HEK293T (cell line): ENCODE measurements around the gene RAPGEF5.

Experiments
- ARNT ChIP-seq: fragments of 450-650 bp; IDR thresholded peaks from 2 replicates; pipeline ENCODE4 v1.6.1; 2017; ENCODE audit warnings: mild to moderate bottlenecking
- BHLHE40 ChIP-seq: fragments of 450-650 bp; IDR thresholded peaks from 2 replicates; pipeline ENCODE4 v1.6.1; 2016; ENCODE audit warnings: mild to moderate bottlenecking, moderate library complexity, borderline replicate concordance
- ELF4 ChIP-seq: fragments of 450-650 bp; IDR thresholded peaks from 2 replicates; pipeline ENCODE4 v1.6.1; 2017; ENCODE audit warnings: antibody characterized with exemption
- FOXA1 ChIP-seq: fragments of 450-650 bp; IDR thresholded peaks from 2 replicates; pipeline ENCODE4 v1.6.1; 2016; ENCODE audit warnings: mild to moderate bottlenecking
- FOXK2 ChIP-seq: fragments of 450-650 bp; IDR thresholded peaks from 2 replicates; pipeline ENCODE4 v1.6.1; 2016; ENCODE audit warnings: mild to moderate bottlenecking
- FOXM1 ChIP-seq: fragments of 450-650 bp; IDR thresholded peaks from 2 replicates; pipeline ENCODE4 v1.6.1; 2017; ENCODE audit warnings: mild to moderate bottlenecking, borderline replicate concordance
- L3MBTL2 ChIP-seq: fragments of 450-650 bp; conservative IDR thresholded peaks from 2 replicates; pipeline ENCODE4 v1.6.1; 2016; ENCODE audit warnings: mild to moderate bottlenecking
- LEF1 ChIP-seq: fragments of 450-650 bp; IDR thresholded peaks from 2 replicates; pipeline ENCODE4 v1.6.1; 2017; ENCODE audit warnings: mild to moderate bottlenecking, borderline replicate concordance
- NFRKB ChIP-seq: fragments of 450-650 bp; IDR thresholded peaks from 2 replicates; pipeline ENCODE4 v1.6.1; 2016; ENCODE audit warnings: mild to moderate bottlenecking, moderate library complexity
- PKNOX1 ChIP-seq: fragments of 450-650 bp; IDR thresholded peaks from 2 replicates; pipeline ENCODE4 v1.6.1; 2016
- SP1 ChIP-seq: fragments of 450-650 bp; IDR thresholded peaks from 2 replicates; pipeline ENCODE4 v1.6.1; 2017
- SUZ12 ChIP-seq: fragments of 450-650 bp; IDR thresholded peaks from 2 replicates; pipeline ENCODE4 v1.6.1; 2016; ENCODE audit warnings: mild to moderate bottlenecking
- TARDBP ChIP-seq: fragments of 450-650 bp; IDR thresholded peaks from 2 replicates; pipeline ENCODE4 v1.6.1; 2016
- ZNF384 ChIP-seq: fragments of 450-650 bp; IDR thresholded peaks from 2 replicates; pipeline ENCODE4 v1.6.1; 2016

DNA sequence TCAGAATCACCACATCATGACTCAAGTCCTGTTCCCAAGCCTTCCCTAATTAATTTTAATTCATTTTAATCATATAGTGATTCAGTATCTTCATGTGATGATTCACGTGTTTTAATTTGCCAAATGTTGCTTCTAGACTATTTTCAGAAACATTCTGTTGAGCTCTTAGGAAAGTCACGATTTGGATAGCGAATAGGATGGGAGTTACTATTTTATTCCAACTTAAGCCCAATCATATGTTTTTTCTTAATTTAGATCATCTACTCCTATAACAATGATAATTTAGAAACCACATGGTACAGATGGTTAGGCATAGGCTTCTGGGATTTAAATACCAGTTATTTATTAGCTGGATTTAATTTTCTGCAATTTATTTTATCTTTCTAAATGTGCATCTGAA lies 49.1 kb downstream of the RAPGEF5 start:
- TF ChIP-seq ARNT (no peak), L3MBTL2 (no peak), ZNF384 (no peak), SUZ12 (no peak), SP1 (no peak), LEF1 (no peak), FOXM1 (no peak), BHLHE40 (no peak), FOXA1 (no peak), TARDBP (no peak), PKNOX1 (no peak), NFRKB (no peak), ELF4 (no peak), FOXK2 (no peak)
